Nephron progenitor cell (in vitro differentiated cells): ENCODE data around the gene TBCD.

ENCODE experiments used
- DNase-seq: peaks from one replicate; pipeline ENCODE4 v3.0.0; 2021
- H3K27ac Mint-ChIP-seq: 2 replicates; pipeline ENCODE4 v1.8.0; 2021; ENCODE audit warnings: mild to moderate bottlenecking, moderate library complexity, mixed read lengths
- H3K27me3 Mint-ChIP-seq: 2 replicates; pipeline ENCODE4 v1.8.0; 2021; ENCODE audit warnings: mild to moderate bottlenecking, low read depth, mixed read lengths; ENCODE audit not compliant: poor library complexity
- H3K36me3 Mint-ChIP-seq: 2 replicates; pipeline ENCODE4 v1.8.0; 2021; ENCODE audit warnings: low read depth, mixed read lengths
- H3K4me1 Mint-ChIP-seq: 2 replicates; pipeline ENCODE4 v1.8.0; 2021; ENCODE audit warnings: mixed read lengths
- H3K4me3 Mint-ChIP-seq: 2 replicates; pipeline ENCODE4 v1.8.0; 2021; ENCODE audit warnings: mild to moderate bottlenecking, moderate library complexity, mixed read lengths
- H3K9me3 Mint-ChIP-seq: 2 replicates; pipeline ENCODE4 v1.8.0; 2021; ENCODE audit warnings: mild to moderate bottlenecking, moderate library complexity, mixed read lengths
- TF ChIP-seq, protein P1 (sequence below): fragments of 200-600 bp; sonication (generic); IDR thresholded peaks from 2 replicates; pipeline ENCODE4 v1.5.0; 2021; ENCODE audit warnings: antibody characterized with exemption

Gene TBCD

GRCh38 chr17:82908543-82909160 is 156.8 kb downstream of the TBCD start:
- peak overlapping the region; percentile 32 for H3K27ac Mint-ChIP-seq
- DNase-seq: no peak
- H3K27me3 Mint-ChIP-seq: peaks cover 2% of the 10 kb centered on the region
- H3K9me3 Mint-ChIP-seq: no peaks in the 10 kb centered on the region
- peaks cover 28% of the 10 kb centered on the region for H3K36me3 Mint-ChIP-seq
- H3K4me3 Mint-ChIP-seq: no peak overlapping the region
- TF ChIP-seq, protein P1, sequence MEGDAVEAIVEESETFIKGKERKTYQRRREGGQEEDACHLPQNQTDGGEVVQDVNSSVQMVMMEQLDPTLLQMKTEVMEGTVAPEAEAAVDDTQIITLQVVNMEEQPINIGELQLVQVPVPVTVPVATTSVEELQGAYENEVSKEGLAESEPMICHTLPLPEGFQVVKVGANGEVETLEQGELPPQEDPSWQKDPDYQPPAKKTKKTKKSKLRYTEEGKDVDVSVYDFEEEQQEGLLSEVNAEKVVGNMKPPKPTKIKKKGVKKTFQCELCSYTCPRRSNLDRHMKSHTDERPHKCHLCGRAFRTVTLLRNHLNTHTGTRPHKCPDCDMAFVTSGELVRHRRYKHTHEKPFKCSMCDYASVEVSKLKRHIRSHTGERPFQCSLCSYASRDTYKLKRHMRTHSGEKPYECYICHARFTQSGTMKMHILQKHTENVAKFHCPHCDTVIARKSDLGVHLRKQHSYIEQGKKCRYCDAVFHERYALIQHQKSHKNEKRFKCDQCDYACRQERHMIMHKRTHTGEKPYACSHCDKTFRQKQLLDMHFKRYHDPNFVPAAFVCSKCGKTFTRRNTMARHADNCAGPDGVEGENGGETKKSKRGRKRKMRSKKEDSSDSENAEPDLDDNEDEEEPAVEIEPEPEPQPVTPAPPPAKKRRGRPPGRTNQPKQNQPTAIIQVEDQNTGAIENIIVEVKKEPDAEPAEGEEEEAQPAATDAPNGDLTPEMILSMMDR: no peak
- H3K4me1 Mint-ChIP-seq: peaks cover 21% of the 10 kb centered on the region

DNA sequence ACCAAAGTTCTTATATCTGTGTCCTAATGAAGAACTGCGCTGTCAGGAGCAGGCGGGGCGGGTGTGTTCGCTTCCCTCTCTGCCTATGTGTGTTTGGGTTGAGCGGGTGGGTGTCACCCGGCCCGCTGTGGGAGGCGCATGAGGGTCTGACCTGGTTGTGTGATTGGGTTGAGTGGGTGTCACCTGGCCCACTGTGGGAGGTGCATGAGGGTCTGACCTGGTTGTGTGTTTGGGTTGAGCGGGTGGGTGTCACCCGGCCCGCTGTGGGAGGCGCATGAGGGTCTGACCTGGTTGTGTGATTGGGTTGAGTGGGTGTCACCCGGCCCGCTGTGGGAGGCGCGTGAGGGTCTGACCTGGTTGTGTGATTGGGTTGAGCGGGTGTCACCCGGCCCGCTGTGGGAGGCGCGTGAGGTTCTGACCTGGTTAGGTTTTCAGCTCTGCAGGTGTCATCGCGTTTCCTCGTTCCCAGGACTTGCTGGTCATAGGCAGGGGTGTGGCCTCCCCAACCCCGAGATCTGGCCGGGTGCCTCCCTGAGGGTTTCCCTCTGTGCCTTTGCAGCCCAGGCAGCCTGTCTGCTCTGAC is 157.5 kb downstream of the TBCD start:
- DNase-seq: no peak
- Mint-ChIP-seq H3K4me3 (no peak overlapping the region), H3K36me3 (peaks cover 24% of the 10 kb centered on the region), H3K4me1 (peaks cover 16% of the 10 kb centered on the region), H3K27me3 (no peaks in the 10 kb centered on the region), H3K27ac (peak overlapping the region; percentile 71), H3K9me3 (no peaks in the 10 kb centered on the region)
- TF ChIP-seq, protein P1: no peak

DNA sequence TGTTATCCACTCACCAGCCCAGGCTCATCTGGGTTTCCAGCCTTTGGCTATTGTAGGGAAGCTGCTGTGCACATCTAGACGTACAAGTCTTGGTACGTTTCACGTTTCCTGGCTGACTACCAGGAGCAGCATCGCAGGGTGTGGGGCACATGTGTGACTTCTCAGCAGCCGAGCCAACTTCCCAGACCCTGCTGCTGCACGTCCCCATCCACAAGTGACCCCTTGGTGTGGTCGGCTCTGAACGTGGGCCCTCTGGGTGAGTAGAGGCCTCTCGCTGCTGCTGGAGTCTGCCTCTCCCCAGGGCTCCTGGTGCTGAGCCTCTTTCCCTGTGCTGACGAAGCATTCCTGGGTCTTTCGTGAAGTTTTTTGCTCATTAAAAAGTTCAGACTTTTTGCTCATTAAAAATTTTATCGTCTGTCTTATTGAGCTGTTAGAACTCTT is 158.2 kb downstream of the TBCD start:
- Mint-ChIP-seq H3K4me1 (peaks cover 21% of the 10 kb centered on the region), H3K27ac (peak overlapping the region; percentile 29), H3K4me3 (no peak overlapping the region), H3K27me3 (no peaks in the 10 kb centered on the region), H3K9me3 (no peaks in the 10 kb centered on the region), H3K36me3 (peaks cover 28% of the 10 kb centered on the region)
- TF ChIP-seq, protein P1: no peak
- no peak for DNase-seq

DNA sequence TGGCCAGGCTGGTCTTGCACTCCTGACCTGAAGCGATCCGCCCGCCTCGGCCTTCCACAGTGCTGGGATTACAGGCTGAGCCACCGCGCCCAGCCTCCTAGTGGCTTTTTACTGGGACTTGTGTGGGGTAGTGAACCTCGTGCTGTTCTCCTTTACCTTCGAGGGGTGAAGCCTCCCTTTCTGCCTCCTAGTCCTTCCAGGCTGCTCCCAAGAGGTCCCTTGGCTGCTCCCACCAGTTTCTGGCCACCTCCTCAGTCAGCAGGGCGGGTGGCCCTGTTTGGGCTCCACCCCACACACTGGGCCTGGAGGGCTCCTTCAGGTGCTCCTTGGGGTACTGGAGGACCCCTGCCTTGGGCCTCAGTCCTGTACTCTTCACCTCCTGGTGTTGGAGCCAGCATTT is 158.9 kb downstream of the TBCD start:
- H3K9me3 Mint-ChIP-seq: no peaks in the 10 kb centered on the region
- TF ChIP-seq, protein P1: no peak
- peaks cover 35% of the 10 kb centered on the region for H3K36me3 Mint-ChIP-seq
- peaks cover 28% of the 10 kb centered on the region for H3K4me1 Mint-ChIP-seq
- H3K4me3 Mint-ChIP-seq: no peak overlapping the region
- no peaks in the 10 kb centered on the region for H3K27me3 Mint-ChIP-seq
- DNase-seq: no peak
- peak overlapping the region; percentile 61 for H3K27ac Mint-ChIP-seq

DNA sequence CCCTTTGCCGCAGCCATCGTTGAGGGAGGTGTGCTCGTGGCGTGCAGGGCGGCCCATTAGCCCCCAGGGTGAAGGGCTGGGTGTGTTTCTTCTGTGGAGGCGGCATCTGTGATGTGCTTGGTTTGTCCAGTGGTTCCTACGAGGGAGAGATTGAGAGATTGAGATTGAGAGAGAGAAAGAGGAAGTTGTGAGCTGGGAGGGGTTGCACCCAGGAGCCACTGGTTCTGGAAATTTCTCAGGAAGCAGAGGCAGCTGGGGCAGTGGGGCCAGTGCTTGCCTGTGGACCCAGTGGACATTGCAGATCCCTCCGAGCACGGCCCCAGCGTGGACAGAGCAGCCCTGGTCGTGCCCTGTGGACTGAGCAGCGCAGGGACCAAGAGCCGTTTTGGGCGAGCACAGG is 160.0 kb downstream of the TBCD start:
- H3K4me3 Mint-ChIP-seq: no peak overlapping the region

More for the DNA sequence above, 160.0 kb downstream of the TBCD start:
- peak overlapping the region; percentile 73 for H3K27ac Mint-ChIP-seq
- H3K36me3 Mint-ChIP-seq: peaks cover 39% of the 10 kb centered on the region
- DNase-seq: no peak
- H3K27me3 Mint-ChIP-seq: no peaks in the 10 kb centered on the region
- H3K4me1 Mint-ChIP-seq: peaks cover 38% of the 10 kb centered on the region
- no peaks in the 10 kb centered on the region for H3K9me3 Mint-ChIP-seq
- TF ChIP-seq, protein P1: no peak
